Measurements from ENCODE around the gene ERC1.

Gene ERC1

DNA sequence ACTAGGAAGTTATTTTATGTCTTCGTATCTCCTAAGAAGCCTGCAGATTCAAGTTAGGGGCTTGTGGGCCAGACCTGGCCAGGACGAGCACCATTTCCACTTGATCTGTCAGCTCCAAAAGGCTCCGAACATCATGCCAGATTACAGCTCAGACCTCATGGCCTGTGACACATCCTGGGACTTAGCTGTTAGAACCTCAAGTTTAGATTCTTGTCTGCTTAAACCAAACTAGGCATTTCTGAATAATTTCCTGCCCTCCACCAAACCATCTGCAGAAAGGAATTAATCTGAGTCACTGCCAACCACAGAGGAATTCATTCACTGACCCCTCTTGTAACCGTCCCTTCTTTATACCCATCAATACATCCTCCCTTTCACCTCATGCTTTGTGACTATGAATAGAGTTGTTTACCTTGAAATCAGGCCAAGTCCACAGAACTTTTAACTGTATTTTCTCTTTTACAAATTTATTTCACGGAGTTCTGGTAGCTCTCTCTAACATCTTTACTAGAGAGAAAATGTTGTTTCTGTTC lies 483.1 kb downstream of the ERC1 start:
- no peak for DNase-seq
- no peak for TF ChIP-seq POLR2A (IDR thresholded peaks at IDR 0.05; ENCODE audit: low read length)
- TF ChIP-seq GATA1 (IDR thresholded peaks at IDR 0.05; ENCODE audit: low read depth, low read length), result no peak

DNA sequence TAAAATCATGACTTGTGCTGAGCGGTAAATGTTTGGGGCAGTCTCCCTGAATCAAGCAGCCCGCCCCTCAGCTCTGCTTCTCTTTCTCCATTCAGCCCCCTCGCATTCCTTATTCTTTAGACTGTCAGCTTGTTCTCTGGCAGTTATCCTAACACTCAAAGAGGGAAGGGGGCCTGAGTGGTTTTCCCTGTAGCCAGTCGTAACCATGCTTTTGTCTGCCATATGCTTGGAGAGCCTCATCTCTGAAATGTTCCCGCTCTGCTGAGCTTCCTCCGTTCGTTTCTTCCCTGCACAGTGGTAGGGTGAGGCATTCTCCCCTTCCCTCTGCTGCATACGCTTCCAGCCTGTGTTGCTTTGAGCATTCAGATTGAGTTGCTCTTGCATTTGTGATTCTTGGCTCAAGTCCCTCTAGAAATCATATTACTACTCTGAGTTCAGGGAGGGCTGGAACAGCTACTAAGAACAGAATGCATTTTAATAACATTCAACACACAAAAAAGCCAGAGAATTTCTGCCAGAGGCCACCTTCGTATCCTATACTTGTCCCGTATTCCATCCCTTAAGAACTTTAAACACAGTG lies 483.6 kb downstream of the ERC1 start:
- TF ChIP-seq POLR2A (IDR thresholded peaks at IDR 0.05; ENCODE audit: low read length), result no peak
- TF ChIP-seq GATA1 (IDR thresholded peaks at IDR 0.05; ENCODE audit: low read depth, low read length), result no peak
- DNase-seq, result no peak

DNA sequence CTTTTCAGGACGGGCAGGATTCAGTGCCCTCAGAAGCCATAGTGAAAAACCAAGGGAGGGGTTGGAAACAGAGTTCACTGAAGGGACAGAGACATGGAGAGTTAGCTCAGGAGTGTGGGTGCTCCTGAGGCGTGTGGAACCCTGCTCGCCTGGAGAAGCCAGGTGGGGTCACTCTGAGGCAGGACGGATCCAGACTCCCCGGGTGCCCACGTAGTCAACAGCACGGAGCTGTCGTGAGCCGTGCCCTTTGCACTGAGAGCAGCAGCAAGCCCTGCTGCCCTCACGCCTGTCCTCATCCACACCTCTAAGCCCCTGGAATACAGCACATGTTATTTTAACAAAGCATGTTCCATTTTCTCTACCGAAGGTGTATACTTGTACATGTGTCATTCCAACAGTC lies 488.6 kb downstream of the ERC1 start:
- DNase-seq, result no peak
- TF ChIP-seq GATA1 (IDR thresholded peaks at IDR 0.05; ENCODE audit: low read depth, low read length) (no peak), POLR2A (IDR thresholded peaks at IDR 0.05; ENCODE audit: low read length) (no peak)

DNA sequence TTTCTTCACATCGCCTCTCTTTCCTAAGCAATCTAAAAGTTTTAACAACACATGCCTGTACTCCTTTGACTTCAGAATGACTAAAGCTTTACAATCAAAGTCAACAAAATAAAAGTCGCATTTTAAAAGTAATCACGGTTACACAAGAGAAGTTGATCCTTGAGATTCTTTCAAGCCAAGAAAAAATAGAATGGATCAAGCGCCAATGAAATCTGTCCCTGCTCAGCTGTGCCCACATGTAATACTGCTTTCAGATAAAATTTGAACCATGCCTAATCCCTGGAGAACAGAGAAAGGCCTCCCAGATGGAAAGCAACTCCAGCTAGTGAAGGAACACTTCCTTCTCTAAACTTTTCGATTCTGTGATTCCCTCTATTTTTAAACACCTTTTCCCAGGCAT lies 490.3 kb downstream of the ERC1 start:
- DNase-seq, result no peak

DNA sequence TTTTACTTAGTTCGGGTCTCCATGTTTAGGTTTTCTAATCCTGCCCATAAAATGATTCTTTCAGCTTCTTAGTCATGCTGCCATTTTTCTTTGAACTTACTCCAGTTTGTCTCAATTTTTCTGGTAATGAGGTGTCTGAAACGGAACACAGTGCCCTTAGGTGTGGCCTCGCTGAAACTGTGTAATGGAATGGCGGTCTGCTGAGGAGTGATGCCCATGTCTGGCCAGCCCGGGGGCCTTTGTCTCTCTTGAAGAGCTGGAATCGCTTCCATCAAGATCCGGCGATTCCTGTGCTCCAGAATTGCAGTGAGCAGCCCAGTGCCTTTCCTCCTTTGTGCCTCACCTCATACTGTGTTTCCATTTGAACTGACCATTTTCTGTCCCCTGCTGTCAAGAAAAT lies 490.9 kb downstream of the ERC1 start:
- no peak for TF ChIP-seq GATA1 (IDR thresholded peaks at IDR 0.05; ENCODE audit: low read depth, low read length)
- no peak for TF ChIP-seq POLR2A (IDR thresholded peaks at IDR 0.05; ENCODE audit: low read length)

More for the DNA sequence above, 490.3 kb downstream of the ERC1 start:
- TF ChIP-seq GATA1 (IDR thresholded peaks at IDR 0.05; ENCODE audit: low read depth, low read length), result no peak
- TF ChIP-seq POLR2A (IDR thresholded peaks at IDR 0.05; ENCODE audit: low read length), result no peak

DNA sequence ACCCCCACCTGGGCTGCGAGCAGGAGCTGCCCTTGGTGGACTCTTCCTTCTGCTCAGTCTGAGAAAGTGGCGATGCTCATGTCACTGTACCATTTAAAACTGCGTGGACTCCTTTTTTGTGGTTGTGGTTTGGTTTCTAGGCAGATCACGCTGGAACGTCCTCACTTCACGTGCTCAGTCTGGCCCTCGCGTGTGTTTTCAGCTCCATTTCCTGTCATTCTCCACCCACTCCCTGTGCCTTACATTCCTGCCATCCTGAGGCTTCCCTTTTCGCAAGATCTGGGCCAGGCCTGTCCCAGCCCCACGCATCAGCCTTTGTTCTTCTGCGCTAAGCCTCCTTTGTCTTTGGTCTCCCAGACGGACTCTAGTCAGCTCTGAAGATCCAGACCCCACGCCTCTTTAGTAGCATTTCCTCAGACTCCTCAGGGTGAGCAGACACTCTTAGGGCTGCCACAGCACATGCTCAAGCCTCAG lies 497.9 kb downstream of the ERC1 start:
- DNase-seq, result no peak
- TF ChIP-seq POLR2A (IDR thresholded peaks at IDR 0.05; ENCODE audit: low read length) (no peak), GATA1 (IDR thresholded peaks at IDR 0.05; ENCODE audit: low read depth, low read length) (no peak)

More for the DNA sequence above, 490.9 kb downstream of the ERC1 start:
- no peak for DNase-seq

DNA sequence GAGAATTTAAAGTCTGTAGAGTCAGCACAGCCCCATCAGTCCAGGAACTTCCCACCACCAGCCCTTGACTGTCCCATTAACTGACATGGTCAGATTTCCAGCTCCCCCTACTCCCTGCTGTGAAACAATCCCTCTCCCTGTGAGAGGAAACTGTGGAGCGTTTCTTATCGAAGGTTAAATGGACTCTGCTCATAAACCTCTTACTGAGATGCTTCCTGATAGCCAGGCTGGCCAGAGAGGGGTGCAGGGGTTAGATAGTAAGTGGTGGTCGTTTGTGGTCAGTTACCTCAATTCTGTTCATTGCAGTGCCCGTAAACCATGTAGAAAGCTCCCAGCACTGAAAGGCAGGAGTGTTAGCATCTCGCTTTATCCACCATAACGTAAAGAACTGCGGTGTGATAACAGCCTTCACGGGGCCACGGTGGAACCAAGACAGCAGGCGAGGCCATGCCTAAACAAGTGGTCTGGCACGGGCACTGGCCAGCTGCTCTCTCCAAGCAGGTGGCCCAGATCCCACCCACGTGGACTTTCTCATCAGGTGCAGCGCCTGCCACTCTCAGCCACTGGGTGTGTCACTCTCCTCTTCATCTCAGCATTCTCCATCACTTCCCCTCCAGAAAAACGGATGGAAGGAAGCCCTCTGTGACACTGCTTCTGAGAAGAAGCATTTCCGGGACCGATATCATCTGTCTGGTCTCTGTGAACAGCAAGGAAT lies 501.1 kb downstream of the ERC1 start:
- no peak for TF ChIP-seq POLR2A (IDR thresholded peaks at IDR 0.05; ENCODE audit: low read length)
- TF ChIP-seq GATA1 (IDR thresholded peaks at IDR 0.05; ENCODE audit: low read depth, low read length), result no peak
- DNase-seq, result peak; percentile 30 to 69

DNA sequence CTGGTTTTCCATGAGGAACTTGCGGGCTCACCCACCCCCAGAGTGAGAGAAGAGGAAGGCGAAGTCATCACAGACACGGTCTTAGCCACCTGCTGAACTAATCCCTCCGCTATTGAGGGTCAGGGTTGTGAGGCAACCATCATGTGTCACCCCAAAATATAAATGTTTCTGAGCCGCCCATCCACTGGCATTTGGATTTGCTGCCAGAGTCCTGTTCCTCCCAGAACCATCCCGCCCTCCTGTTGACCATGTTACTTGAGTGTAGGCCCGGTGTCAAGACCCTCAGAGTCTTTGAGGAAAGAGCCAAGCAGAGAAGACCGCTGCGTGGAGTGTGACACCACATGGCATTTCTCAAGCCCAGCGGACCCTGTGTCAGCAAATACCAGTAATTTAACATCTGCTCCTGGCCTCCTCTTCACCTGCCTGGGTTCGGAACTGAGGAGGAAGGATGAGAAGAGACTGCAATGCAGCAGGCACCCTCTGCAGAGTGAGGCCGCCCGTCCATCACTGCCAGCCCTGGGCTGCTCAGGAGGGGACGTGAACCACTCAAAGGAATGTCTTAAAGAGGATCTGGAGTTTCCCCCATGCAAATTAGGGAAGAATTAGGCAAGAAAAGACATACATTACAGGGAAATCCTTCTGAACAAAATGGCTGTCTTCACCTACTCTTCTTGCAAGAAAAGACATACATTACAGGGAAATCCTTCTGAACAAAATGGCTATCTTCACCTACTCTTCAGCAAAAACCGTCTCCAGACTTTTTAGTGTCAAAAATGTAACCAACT lies 502.9 kb downstream of the ERC1 start:
- no peak for TF ChIP-seq POLR2A (IDR thresholded peaks at IDR 0.05; ENCODE audit: low read length)
- TF ChIP-seq GATA1 (IDR thresholded peaks at IDR 0.05; ENCODE audit: low read depth, low read length), result no peak
- DNase-seq, result no peak

DNA sequence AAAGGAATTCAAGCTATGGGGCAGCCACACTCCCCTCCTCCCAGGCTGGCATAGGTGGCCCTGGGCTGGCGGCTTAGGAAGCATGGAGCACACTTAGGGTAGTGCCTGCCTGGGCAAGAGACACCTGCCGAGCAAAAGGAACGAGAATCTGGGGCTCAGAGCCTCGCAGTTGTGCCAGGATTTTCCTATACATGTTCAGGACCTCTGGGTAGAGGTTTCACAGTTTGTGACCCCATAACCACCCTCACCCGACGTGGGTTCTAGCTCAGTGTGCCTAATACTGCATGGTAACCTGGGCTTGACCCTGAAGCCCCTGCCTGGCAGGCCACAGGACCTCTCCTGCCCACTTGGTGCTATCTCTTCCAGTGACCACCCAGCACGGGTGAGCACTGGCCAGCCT lies 503.8 kb downstream of the ERC1 start:
- DNase-seq, result no peak
- no peak for TF ChIP-seq POLR2A (IDR thresholded peaks at IDR 0.05; ENCODE audit: low read length)
- TF ChIP-seq GATA1 (IDR thresholded peaks at IDR 0.05; ENCODE audit: low read depth, low read length), result no peak

DNA sequence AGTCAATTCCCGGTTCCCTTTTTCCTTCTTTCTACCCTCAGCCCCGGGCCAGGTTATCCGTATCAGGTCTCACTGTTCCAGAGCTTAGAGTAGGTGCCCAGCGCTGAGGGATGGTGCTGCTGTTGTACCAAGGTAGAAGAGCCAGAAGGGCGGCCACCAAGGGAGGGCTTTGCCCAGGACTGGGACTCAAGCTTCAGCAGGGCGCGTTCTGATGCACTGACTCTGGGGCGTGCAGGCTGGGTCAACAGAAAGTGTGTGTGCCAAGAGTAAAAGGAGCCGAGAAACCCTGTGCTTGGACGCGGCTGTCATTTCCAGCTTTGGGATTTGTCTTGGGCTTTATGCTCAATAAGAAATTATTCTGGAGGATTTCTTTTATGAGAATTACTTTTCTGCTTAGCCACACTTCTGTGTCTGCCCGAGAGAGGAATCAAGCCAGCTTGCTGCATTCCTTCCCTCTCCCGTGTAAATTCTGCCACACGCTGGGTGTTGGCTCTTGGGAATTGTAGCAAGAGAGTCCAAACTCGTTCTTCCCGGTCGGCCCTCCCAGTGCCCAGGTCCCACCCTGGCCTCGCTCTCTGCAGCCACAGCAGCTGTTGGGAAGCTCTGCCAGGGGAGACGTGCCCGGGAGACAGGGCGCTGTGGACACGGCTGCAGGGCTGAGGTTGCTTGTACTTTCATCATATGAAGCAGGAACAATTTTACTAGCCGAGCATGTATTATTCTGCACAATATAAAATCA lies 505.3 kb downstream of the ERC1 start:
- TF ChIP-seq POLR2A (IDR thresholded peaks at IDR 0.05; ENCODE audit: low read length), result no peak
- TF ChIP-seq GATA1 (IDR thresholded peaks at IDR 0.05; ENCODE audit: low read depth, low read length), result no peak
- no peak for DNase-seq

DNA sequence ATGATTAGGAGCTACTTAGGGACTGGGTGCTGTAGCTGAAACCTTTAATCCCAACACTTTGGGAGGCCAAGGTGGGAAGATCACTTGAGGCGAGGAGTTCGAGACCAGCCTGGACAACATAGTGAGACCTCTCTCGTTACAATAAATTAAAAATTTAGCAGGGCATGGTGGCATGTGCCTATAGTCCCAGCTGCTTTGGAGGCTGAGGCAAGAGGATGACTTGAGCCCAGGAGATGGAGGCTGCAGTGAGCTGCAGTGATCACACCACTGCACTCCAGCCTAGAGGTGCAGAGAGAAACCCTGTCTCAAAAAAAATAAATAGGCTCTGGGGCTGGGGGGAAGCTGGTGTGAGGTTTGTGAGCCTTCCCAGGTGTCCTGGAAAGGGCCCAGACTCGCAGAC lies 506.1 kb downstream of the ERC1 start:
- no peak for TF ChIP-seq GATA1 (IDR thresholded peaks at IDR 0.05; ENCODE audit: low read depth, low read length)
- TF ChIP-seq POLR2A (IDR thresholded peaks at IDR 0.05; ENCODE audit: low read length), result no peak

DNA sequence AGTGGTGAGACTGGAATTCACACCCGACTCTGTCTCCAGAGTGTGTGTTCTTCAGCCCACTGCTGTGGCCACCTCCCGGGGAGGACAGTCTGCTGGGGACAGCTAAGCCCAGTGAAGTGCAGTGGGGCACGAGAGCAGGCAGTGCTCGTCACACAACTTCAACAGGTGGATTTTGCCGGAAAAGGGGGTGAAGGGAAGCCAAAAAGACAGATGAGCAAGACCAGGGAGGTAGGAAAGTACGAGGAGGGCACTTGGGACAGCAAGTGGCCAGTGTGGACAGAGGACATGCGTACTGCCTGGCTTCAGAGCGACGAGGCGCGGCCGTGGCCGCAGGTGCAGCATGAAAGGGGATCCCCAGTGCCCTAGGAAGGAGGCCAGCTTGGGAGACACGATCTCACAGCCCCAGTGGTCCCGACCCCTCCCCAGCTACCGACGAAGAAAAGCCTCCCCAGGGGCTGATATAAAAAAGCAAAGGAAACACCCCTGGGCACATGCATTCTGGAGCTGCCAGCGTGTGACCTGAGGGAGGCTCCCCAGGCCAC lies 507.2 kb downstream of the ERC1 start:
- DNase-seq, result no peak
- no peak for TF ChIP-seq GATA1 (IDR thresholded peaks at IDR 0.05; ENCODE audit: low read depth, low read length)
- TF ChIP-seq POLR2A (IDR thresholded peaks at IDR 0.05; ENCODE audit: low read length), result no peak

More for the DNA sequence above, 506.1 kb downstream of the ERC1 start:
- DNase-seq, result no peak

DNA sequence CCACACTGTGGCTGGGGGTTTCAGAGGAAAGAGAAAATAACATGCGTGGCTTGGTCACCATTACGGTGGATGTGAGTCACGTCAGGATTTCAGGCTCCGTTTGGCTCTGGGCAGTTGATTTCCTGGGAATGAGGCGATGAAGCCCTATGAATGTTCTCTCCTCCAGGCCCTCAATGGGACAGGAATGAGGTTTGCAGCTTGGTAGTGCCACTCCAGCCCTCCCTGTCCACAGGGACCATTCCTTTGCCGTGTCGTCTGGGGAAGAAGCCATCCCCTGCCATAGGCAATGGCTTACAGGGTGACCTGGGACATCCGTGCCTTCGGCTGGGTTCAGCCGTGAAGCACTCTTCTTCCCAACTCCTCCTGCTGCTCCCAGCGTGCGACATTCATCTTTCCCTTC lies 508.3 kb downstream of the ERC1 start:
- no peak for DNase-seq
- TF ChIP-seq POLR2A (IDR thresholded peaks at IDR 0.05; ENCODE audit: low read length) (no peak), GATA1 (IDR thresholded peaks at IDR 0.05; ENCODE audit: low read depth, low read length) (no peak)
